K562 (cell line): Measurements from ENCODE around the gene ETNK2. TPM values are rescaled to one million over a fixed set of nuclear protein-coding genes. Genes with fewer than 3 reads are reported as not detected.

Experiments
- BCL6 ChIP-seq: fragments of 250-450 bp; sonication (Bioruptor Pico); IDR thresholded peaks from 2 replicates; pipeline ENCODE4 v1.4.0; 2020
- BCOR ChIP-seq: fragments of 450-650 bp; IDR thresholded peaks from 2 replicates; pipeline ENCODE4 v1.6.1; 2016
- BHLHE40 ChIP-seq: IDR thresholded peaks from 2 replicates; pipeline ENCODE4 v1.6.1; 2011; ENCODE audit warnings: low read length, improper control_type of control experiment
- CHD2 ChIP-seq: IDR thresholded peaks from 2 replicates; pipeline ENCODE4 v1.6.1; 2011; ENCODE audit warnings: low read depth, low read length
- CSDE1 ChIP-seq, 2 experiments: fragments of 450-650 bp; IDR thresholded peaks; 2 replicates each; pipeline ENCODE4 v1.6.1; 2016; ENCODE audit warnings: mild to moderate bottlenecking in 1 of 2
- ETS2 ChIP-seq: IDR thresholded peaks from 2 replicates; pipeline ENCODE4 v1.6.1; 2016; ENCODE audit warnings: borderline replicate concordance, missing genetic modification characterization, mild to moderate bottlenecking, moderate library complexity, missing compliant biosample characterization; ENCODE audit not compliant: poor library complexity, severe bottlenecking
- GTF2F1 ChIP-seq: IDR thresholded peaks from 2 replicates; pipeline ENCODE4 v1.6.1; 2011; ENCODE audit warnings: low read depth, low read length, improper control_type of control experiment
- HCFC1 ChIP-seq: IDR thresholded peaks from 2 replicates; pipeline ENCODE4 v1.6.1; 2012; ENCODE audit warnings: low read depth, low read length, improper control_type of control experiment
- MAZ ChIP-seq, 2 experiments: fragments of 450-650 bp in 1 of 2; sonication (generic) in 1 of 2; formaldehyde crosslinking; IDR thresholded peaks in 1 of 2; conservative IDR thresholded peaks in 1 of 2; 2 replicates each; pipeline versions ENCODE4 v1.4.0 to v1.5.0; 2020; ENCODE audit warnings: mild to moderate bottlenecking in 1 of 2, missing genetic modification reagents in 1 of 2
- NFATC3 ChIP-seq: fragments of 450-650 bp; IDR thresholded peaks from 2 replicates; pipeline ENCODE4 v1.6.1; 2017; ENCODE audit warnings: mild to moderate bottlenecking
- PML ChIP-seq: IDR thresholded peaks from 2 replicates; pipeline ENCODE4 v1.6.1; 2012; ENCODE audit warnings: low read length, inconsistent platforms
- RBM17 ChIP-seq: fragments of 200-400 bp; formaldehyde crosslinking; IDR thresholded peaks from 2 replicates; pipeline ENCODE4 v1.6.1; 2017; ENCODE audit warnings: low read depth, mild to moderate bottlenecking, low read length, borderline replicate concordance
- REST ChIP-seq, 2 experiments: fragments of 450-650 bp; formaldehyde crosslinking in 1 of 2; IDR thresholded peaks; 2 replicates each; pipeline versions ENCODE4 v1.4.0 to v1.6.1; 2014 to 2020; ENCODE audit warnings: mild to moderate bottlenecking in 2 of 2, borderline replicate concordance in 1 of 2, low read depth in 1 of 2
- SAFB ChIP-seq: fragments of 200-400 bp; formaldehyde crosslinking; IDR thresholded peaks from 2 replicates; pipeline ENCODE4 v1.6.1; 2017; ENCODE audit warnings: low read depth, low read length, borderline replicate concordance
- TFAM ChIP-seq: fragments of 250-450 bp; sonication (Bioruptor Pico); conservative IDR thresholded peaks from 2 replicates; pipeline ENCODE4 v1.5.0; 2021; ENCODE audit warnings: mild to moderate bottlenecking, moderate library complexity
- TGIF2 ChIP-seq: sonication (generic); formaldehyde crosslinking; IDR thresholded peaks from 2 replicates; pipeline ENCODE4 v1.8.1; 2022; ENCODE audit warnings: mild to moderate bottlenecking, missing genetic modification reagents, moderate library complexity
- U2AF1 ChIP-seq: fragments of 200-400 bp; formaldehyde crosslinking; optimal IDR thresholded peaks from 2 replicates; pipeline ENCODE3; 2017; ENCODE audit warnings: mild to moderate bottlenecking, low read depth, low read length, moderate library complexity
- XRCC5 ChIP-seq: fragments of 200-400 bp; formaldehyde crosslinking; IDR thresholded peaks from 2 replicates; pipeline ENCODE4 v1.6.1; 2017; ENCODE audit warnings: low read depth, mild to moderate bottlenecking, low read length
- ZFP1 ChIP-seq: fragments of 450-650 bp; formaldehyde crosslinking; IDR thresholded peaks from 2 replicates; pipeline ENCODE4 v1.4.0; 2020; ENCODE audit warnings: mild to moderate bottlenecking, mixed read lengths
- ZNF436 ChIP-seq: fragments of 250-450, 450-650 bp; sonication (Bioruptor Pico); formaldehyde crosslinking; IDR thresholded peaks from 2 replicates; pipeline ENCODE4 v1.7.0; 2020; ENCODE audit warnings: mild to moderate bottlenecking
- polyA plus RNA-seq, 8 experiments: library from polyadenylated mRNA; depleted of rRNA in 4 of 8; stranded (reverse) in 5 of 8; unstranded in 3 of 8; fragments of >200 nt; fragmentation: Nextera tagmentation in 2 of 8; fragmentation: Illumina TruSeq in 1 of 8; extraction: Ambion mirVana in 2 of 8; extraction: Trizol in 1 of 8; gene quantifications; 2 replicates each; pipeline versions ENCODE4 v1.2.1 to v1.2.3, GENCODE V29; 2011 to 2014; ENCODE audit warnings: inconsistent platforms in 1 of 8, missing spikeins in 1 of 8
- total RNA-seq, 7 experiments: library from RNA; depleted of rRNA in 6 of 7; stranded (reverse); fragments of >200 nt in 6 of 7; fragmentation: Illumina TruSeq in 2 of 7; extraction: Trizol in 2 of 7; gene quantifications; 2 replicates each; pipeline versions ENCODE4 v1.2.1 to v1.2.3, GENCODE V29; 2011 to 2021; ENCODE audit warnings: low replicate concordance in 1 of 7
- TF ChIP-seq, protein P1 (sequence below): IDR thresholded peaks from 2 replicates; pipeline ENCODE4 v1.6.1; 2011; ENCODE audit not compliant: insufficient read length; ENCODE audit errors: extremely low read depth

ETNK2 gene
- total and polyA plus RNA-seq, 9 of the 15 experiments (the other 6 are each of a cell fraction or from before 2014, with no cell fraction given): 0.03 to 0.38 (median 0.13) TPM; not detected in 4

- TF ChIP-seq REST (IDR thresholded peaks at IDR 0.05; ENCODE audit: borderline replicate concordance) (no peak), REST (CRISPR knock-in tag; IDR thresholded peaks at IDR 0.05; ENCODE audit: low read depth) (peak; percentile 57; the same call in 1 of the 2 replicates), BHLHE40 (no peak), CHD2 (no peak), GTF2F1 (no peak), BCOR (no peak), PML (no peak), MAZ (CRISPR knock-in tag; conservative IDR thresholded peaks at IDR 0.05 in 1 of 2, IDR thresholded peaks at IDR 0.05 in 1 of 2) (peak in 1 of 2 experiments; percentile 88; a peak in 2 of 4 replicates), U2AF1 (no peak), ETS2 (tag) (no peak), ZFP1 (CRISPR knock-in tag) (peak; percentile 78), SAFB (no peak), TFAM (CRISPR knock-in tag) (no peak), RBM17 (no peak), TGIF2 (CRISPR knock-in tag) (no peak), HCFC1 (no peak), NFATC3 (no peak), BCL6 (CRISPR knock-in tag) (peak; percentile 93), XRCC5 (no peak), ZNF436 (no peak), CSDE1 (IDR thresholded peaks at IDR 0.05) (no peak)
- TF ChIP-seq, protein P1, sequence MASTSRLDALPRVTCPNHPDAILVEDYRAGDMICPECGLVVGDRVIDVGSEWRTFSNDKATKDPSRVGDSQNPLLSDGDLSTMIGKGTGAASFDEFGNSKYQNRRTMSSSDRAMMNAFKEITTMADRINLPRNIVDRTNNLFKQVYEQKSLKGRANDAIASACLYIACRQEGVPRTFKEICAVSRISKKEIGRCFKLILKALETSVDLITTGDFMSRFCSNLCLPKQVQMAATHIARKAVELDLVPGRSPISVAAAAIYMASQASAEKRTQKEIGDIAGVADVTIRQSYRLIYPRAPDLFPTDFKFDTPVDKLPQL: no peak
Measured at GRCh38 chr1:204171751-204172178, 19.9 kb upstream of the ETNK2 start (continued).
